ENCODE results near the gene EXOC4.

GRCh38 chr7:133301444-133301843 is 48.6 kb downstream of the EXOC4 start:
- no peak for TF ChIP-seq CTCF (IDR thresholded peaks at IDR 0.05)
- no peak for TF ChIP-seq EP300 (IDR thresholded peaks at IDR 0.05; ENCODE audit: low read depth)
- no peak for TF ChIP-seq POLR2A (IDR thresholded peaks at IDR 0.05)
- TF ChIP-seq POLR2AphosphoS5 (IDR thresholded peaks at IDR 0.05) = no peak

All from transverse colon (tissue), 4 donors.